Activated naive CD4-positive, alpha-beta T cell treated with anti-CD3 and anti-CD28 coated beads, Interleukin-2, amount 10 ng/mL, durations not matched to agents 5 hours and 36 hours (primary cell): ENCODE measurements around the gene HDLBP. TPM values are rescaled to one million over a fixed set of nuclear protein-coding genes. Genes with fewer than 3 reads are reported as not detected.

ENCODE experiments used
- total RNA-seq, 2 experiments: library from RNA; stranded (reverse); gene quantifications; one replicate each; pipeline ENCODE4 v1.2.3, GENCODE V29; 2021

HDLBP gene
- 100 to 1,000 TPM; 163 to 180 TPM for total RNA-seq

GRCh38 chr2:241315093-241315878, at the start of gene HDLBP:
Gene HDLBP (minus strand): TSS chr2:241315672. CDS start chr2:241266869, 48,803 bp downstream.

DNA sequence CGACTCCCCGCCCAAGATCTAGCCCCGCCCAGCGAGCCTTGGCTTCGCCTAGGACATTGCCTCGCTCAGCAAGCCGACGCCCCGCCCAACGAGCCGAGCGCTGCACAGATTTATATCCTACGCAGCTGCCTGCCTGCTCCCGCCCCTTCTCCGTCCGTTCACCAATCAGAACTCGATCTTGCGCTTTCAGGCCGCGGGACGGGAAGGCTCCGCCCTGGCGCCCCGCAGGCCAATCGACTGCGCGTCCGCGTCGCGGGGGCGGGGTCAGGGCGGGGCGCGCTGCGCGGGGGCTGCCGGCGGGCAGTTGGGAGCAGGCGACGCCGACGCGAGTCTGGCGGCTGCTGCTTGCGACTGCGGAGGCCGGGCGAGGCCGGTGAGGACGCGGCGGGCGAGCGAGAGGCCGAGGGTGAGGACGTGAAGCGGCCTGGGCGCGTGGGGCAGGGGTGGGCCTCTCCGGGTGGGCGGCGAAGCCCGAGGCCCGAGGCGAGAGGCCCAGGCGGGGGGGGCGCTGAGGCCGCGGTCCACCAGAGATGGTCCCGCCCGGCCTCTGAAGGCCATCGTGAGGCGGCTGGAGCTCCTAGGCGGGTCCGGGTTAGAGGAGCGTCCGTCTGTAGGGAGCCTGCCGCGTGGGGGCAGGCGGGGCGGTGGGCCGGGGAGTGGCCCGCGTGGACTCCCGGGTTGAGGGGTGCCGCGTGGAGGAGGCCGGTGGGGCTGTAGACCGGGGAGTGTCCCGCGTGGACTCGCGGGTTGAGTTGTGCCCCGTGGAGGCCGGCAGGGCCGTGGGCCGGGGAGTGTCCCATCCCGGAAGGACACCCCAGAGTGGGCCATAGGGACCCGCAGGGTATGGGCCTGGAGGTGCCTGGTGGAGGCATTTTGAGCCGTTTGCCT, 40.8 kb upstream of the HDLBP start, which contains the start of gene FARP2:
TSS of gene FARP2 (plus strand) at position 303 of the 888 bp plus-strand sequence. CDS start 16,823 bp downstream, outside the sequence.

DNA sequence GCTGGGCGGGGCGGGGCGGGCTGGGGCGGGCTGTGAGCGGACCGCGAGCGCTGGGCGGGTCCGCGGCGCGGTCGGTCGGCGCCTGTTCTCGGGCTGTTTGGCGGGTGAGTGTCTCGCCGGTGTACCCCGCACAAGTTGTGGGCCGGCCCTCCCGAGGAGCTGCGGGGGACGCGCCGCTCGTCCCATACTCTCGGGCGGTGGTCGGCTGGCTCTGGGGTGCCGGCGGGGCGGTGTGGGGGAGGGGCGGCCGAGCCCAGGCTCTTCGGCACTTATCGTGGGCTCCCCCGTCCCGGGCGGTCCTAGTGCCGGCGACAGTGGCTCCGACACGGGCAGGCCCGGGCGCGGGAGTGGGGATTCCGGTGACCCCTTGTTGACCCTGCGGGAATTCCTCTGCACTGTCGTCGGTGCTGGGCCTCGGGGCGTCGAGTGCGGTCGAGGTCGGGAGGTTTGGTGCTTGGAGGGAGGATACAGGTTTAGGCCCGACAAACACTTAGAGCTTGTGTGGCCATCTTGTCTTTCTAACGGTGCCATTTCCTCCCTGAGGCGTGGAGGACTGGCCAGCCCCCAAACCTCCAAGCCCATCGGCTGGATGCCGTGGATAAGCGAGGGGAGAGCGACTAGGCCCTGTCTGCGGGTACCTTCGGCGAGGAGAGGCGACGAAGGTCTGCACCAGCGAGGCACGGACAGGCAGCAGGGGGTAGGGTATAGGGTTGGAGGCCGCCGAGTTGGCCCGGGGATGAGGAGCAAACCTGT, 583 bp upstream of the HDLBP start, which contains the start of gene SEPTIN2:
TSS of gene SEPTIN2 (plus strand) at position 47 of the 753 bp plus-strand sequence. CDS start 8,308 bp downstream, outside the sequence.

GRCh38 chr2:241188361-241189092, 126.9 kb downstream of the HDLBP start, which contains the start of gene ANO7:
Gene ANO7 (plus strand): TSS chr2:241188677. CDS start chr2:241190064, 1,387 bp downstream.

Other genes with a start within 250 kb of the HDLBP start
- 10 to 100 TPM; 53.5 to 56.9 TPM for gene MTERF4, start 213.4 kb downstream of the HDLBP start, total RNA-seq
- gene PASK, start 166.2 kb downstream of the HDLBP start, total RNA-seq, result 10 to 100 TPM; 50.8 to 58.5 TPM
- 10 to 100 TPM; 79.8 to 84.2 TPM for gene PPP1R7, start 165.2 kb downstream of the HDLBP start, total RNA-seq
- under 1 TPM; 0.45 to 0.77 TPM for gene ANO7, start 127.0 kb downstream of the HDLBP start, total RNA-seq
- gene SEPTIN2, start 253 bp upstream of the HDLBP start, total RNA-seq, result 100 to 1,000 TPM; 279 to 281 TPM
- 10 to 100 TPM; 11.9 to 13.3 TPM for gene FARP2, start 40.6 kb upstream of the HDLBP start, total RNA-seq
- 100 to 1,000 TPM; 120 to 128 TPM for gene STK25, start 192.9 kb upstream of the HDLBP start, total RNA-seq
- under 1 TPM; 0.18 to 0.19 TPM for gene BOK, start 243.1 kb upstream of the HDLBP start, total RNA-seq